SU-DHL-6 (cell line): ENCODE data around the gene ELMOD2.

Experiments
- H2AFZ ChIP-seq: fragments of 200-600 bp; sonication (generic); 2 replicates; pipeline ENCODE4 v1.6.1; 2014; ENCODE audit warnings: low read depth, mild to moderate bottlenecking, moderate library complexity, mixed read lengths, antibody characterized with exemption, low read length; ENCODE audit not compliant: severe bottlenecking
- H3F3A ChIP-seq: fragments of 200-600 bp; shearing (Covaris generic); 2 replicates; pipeline ENCODE4 v1.6.0; 2016; ENCODE audit warnings: antibody characterized with exemption, mild to moderate bottlenecking; ENCODE audit not compliant: insufficient read depth
- H3K27ac ChIP-seq: fragments of 200-600 bp; sonication (generic); 2 replicates; pipeline ENCODE4 v1.5.1; 2016; ENCODE audit warnings: low read depth, mild to moderate bottlenecking, low read length, moderate library complexity, mixed read lengths
- H3K27me3 ChIP-seq: fragments of 200-600 bp; sonication (generic), shearing (Covaris generic); 2 replicates; pipeline ENCODE4 v1.6.0; 2014; ENCODE audit warnings: mild to moderate bottlenecking, low read length
- H3K36me3 ChIP-seq: fragments of 200-600 bp; sonication (generic); 2 replicates; pipeline ENCODE4 v1.6.1; 2014; ENCODE audit warnings: mild to moderate bottlenecking, low read length, mixed read lengths
- H3K4me2 ChIP-seq: fragments of 300-600, 200-600 bp; shearing (Covaris generic), sonication (generic); 2 replicates; pipeline ENCODE4 v1.6.0; 2014; ENCODE audit warnings: low read length, low read depth, mild to moderate bottlenecking; ENCODE audit not compliant: poor library complexity, severe bottlenecking
- H3K4me3 ChIP-seq: fragments of 200-600 bp; sonication (generic); 2 replicates; pipeline ENCODE4 v1.5.1; 2014; ENCODE audit warnings: antibody characterized with exemption, low read length, mild to moderate bottlenecking, mixed read lengths; ENCODE audit not compliant: insufficient read depth, poor library complexity, severe bottlenecking
- H3K79me2 ChIP-seq: fragments of 200-600 bp; sonication (generic); 2 replicates; pipeline ENCODE4 v1.6.1; 2014; ENCODE audit warnings: mild to moderate bottlenecking, low read length, moderate library complexity; ENCODE audit not compliant: insufficient read depth
- H3K9ac ChIP-seq: fragments of 200-600 bp; sonication (generic); 2 replicates; pipeline ENCODE4 v1.7.0; 2014; ENCODE audit warnings: mild to moderate bottlenecking, low read length
- H3K9me2 ChIP-seq: fragments of 200-600 bp; sonication (generic); replicated peaks from 2 replicates; pipeline ENCODE4 v1.6.1; 2014; ENCODE audit warnings: low read length; ENCODE audit not compliant: insufficient read depth
- H3K9me3 ChIP-seq: fragments of 200-600 bp; sonication (generic); 2 replicates; pipeline ENCODE4 v1.6.1; 2014; ENCODE audit warnings: low read length, mixed read lengths; ENCODE audit not compliant: insufficient read depth
- H4K20me1 ChIP-seq: fragments of 200-600 bp; sonication (generic); 2 replicates; pipeline ENCODE4 v1.6.1; 2014; ENCODE audit warnings: low read depth, mild to moderate bottlenecking, antibody characterized with exemption, low read length, moderate library complexity, mixed read lengths
- CTCF ChIP-seq: fragments of 200-600 bp; sonication (generic); IDR thresholded peaks from one replicate; pipeline ENCODE4 v1.5.1; 2017; ENCODE audit warnings: antibody characterized with exemption, mild to moderate bottlenecking, low read length, moderate library complexity; ENCODE audit not compliant: insufficient read depth, poor library complexity, severe bottlenecking
- EZH2phosphoT487 ChIP-seq: fragments of 200-600 bp; sonication (generic), shearing (Covaris generic); conservative IDR thresholded peaks from 2 replicates; pipeline ENCODE4 v1.6.1; 2018; ENCODE audit warnings: mild to moderate bottlenecking, antibody characterized with exemption, low read length, moderate library complexity, mixed read lengths

The ELMOD2 gene

GRCh38 chr4:140497405-140497746, 26.6 kb upstream of the ELMOD2 start:
- no peak overlapping the region for H3K4me2 ChIP-seq
- no peak overlapping the region for H3K9ac ChIP-seq
- no peaks in the 10 kb centered on the region for H3K9me3 ChIP-seq
- H3K4me3 ChIP-seq: no peak overlapping the region
- H2AFZ ChIP-seq: no peak overlapping the region
- no peaks in the 10 kb centered on the region for H3F3A ChIP-seq
- TF ChIP-seq CTCF (no peak), EZH2phosphoT487 (no peak)
- no peaks in the 10 kb centered on the region for H3K9me2 ChIP-seq
- H3K27ac ChIP-seq: no peak overlapping the region
- H3K36me3 ChIP-seq: no peaks in the 10 kb centered on the region
- H4K20me1 ChIP-seq: no peaks in the 10 kb centered on the region
- no peaks in the 10 kb centered on the region for H3K27me3 ChIP-seq
- H3K79me2 ChIP-seq: no peaks in the 10 kb centered on the region

- no peak within 1 kb of the TSS for H3K27ac ChIP-seq
- no peaks in the 10 kb centered on the region for H3K27me3 ChIP-seq
- H3K4me2 ChIP-seq: no peak within 1 kb of the TSS
- H3K4me3 ChIP-seq: no peak within 1 kb of the TSS
- H3K36me3 ChIP-seq: no peaks in the 10 kb centered on the region
- H3F3A ChIP-seq: no peaks in the 10 kb centered on the region
- no peaks in the 10 kb centered on the region for H4K20me1 ChIP-seq
- TF ChIP-seq CTCF (no peak), EZH2phosphoT487 (no peak)
- H3K9ac ChIP-seq: no peak within 1 kb of the TSS
- no peaks in the 10 kb centered on the region for H3K9me3 ChIP-seq
- H3K9me2 ChIP-seq: no peaks in the 10 kb centered on the region
- no peak within 1 kb of the TSS for H2AFZ ChIP-seq
- H3K79me2 ChIP-seq: no peaks in the 10 kb centered on the region
Measured at GRCh38 chr4:140497747-140498636, 26.0 kb upstream of the ELMOD2 start, which contains the start of gene MGAT4D. Gene MGAT4D (minus strand): TSS chr4:140498293. CDS start chr4:140498222, 71 bp downstream.

- no peak overlapping the region for H3K9ac ChIP-seq
- H3K27me3 ChIP-seq: no peaks in the 10 kb centered on the region
- H4K20me1 ChIP-seq: no peaks in the 10 kb centered on the region
- H3K27ac ChIP-seq: no peak overlapping the region
- no peaks in the 10 kb centered on the region for H3K9me2 ChIP-seq
- no peak overlapping the region for H3K4me3 ChIP-seq
- no peaks in the 10 kb centered on the region for H3F3A ChIP-seq
- H3K4me2 ChIP-seq: no peak overlapping the region
- no peaks in the 10 kb centered on the region for H3K79me2 ChIP-seq
- no peaks in the 10 kb centered on the region for H3K36me3 ChIP-seq
- H2AFZ ChIP-seq: no peak overlapping the region
- no peaks in the 10 kb centered on the region for H3K9me3 ChIP-seq
- TF ChIP-seq CTCF: no peak
- TF ChIP-seq EZH2phosphoT487: no peak
Measured at GRCh38 chr4:140499391-140499790, 24.6 kb upstream of the ELMOD2 start.
